AG09309 (cell line): Measurements from ENCODE around the gene IGDCC3.

Experiments
- DNase-seq: peaks from one replicate; pipeline ENCODE4 v3.0.0-alpha.2; 2010; ENCODE audit warnings: low read depth
- H3K4me3 ChIP-seq: 2 replicates; pipeline ENCODE4 v1.5.1; 2011; ENCODE audit warnings: mild to moderate bottlenecking, low read depth, low read length, moderate library complexity; ENCODE audit not compliant: control insufficient read depth
- TF ChIP-seq, protein P1 (sequence below): IDR thresholded peaks from 2 replicates; pipeline ENCODE4 v1.5.1; 2011; ENCODE audit warnings: mild to moderate bottlenecking, low read depth, low read length, inconsistent platforms; ENCODE audit not compliant: insufficient read depth, control insufficient read depth; ENCODE audit errors: missing control alignments

The IGDCC3 gene

DNA sequence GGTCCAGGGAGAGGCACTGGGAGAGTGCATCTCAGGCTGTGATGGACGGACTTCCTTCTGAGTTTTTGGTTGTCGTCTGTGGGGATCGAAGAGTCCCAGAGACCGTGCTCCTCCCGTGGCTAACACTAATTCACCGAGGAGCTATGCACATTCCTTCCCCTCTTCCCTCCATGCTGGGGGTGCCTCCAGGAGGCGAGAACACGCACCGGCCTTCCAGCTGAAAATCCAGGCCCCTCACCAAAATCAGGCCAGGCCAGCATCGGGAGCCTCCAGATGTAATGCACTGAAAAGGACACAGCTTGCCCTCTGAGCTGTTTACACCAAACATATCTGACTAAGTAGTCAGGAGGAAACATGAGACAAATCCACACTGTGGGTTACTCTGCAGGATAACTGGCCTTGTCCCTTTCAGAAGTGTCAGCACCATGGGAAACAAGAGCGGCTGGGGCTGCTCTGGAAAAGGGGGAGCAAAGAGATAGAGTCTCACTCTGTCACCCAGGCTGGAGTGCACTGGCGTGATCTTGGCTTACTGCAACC lies 67.9 kb downstream of the IGDCC3 start:
- DNase-seq = no peak
- TF ChIP-seq, protein P1, sequence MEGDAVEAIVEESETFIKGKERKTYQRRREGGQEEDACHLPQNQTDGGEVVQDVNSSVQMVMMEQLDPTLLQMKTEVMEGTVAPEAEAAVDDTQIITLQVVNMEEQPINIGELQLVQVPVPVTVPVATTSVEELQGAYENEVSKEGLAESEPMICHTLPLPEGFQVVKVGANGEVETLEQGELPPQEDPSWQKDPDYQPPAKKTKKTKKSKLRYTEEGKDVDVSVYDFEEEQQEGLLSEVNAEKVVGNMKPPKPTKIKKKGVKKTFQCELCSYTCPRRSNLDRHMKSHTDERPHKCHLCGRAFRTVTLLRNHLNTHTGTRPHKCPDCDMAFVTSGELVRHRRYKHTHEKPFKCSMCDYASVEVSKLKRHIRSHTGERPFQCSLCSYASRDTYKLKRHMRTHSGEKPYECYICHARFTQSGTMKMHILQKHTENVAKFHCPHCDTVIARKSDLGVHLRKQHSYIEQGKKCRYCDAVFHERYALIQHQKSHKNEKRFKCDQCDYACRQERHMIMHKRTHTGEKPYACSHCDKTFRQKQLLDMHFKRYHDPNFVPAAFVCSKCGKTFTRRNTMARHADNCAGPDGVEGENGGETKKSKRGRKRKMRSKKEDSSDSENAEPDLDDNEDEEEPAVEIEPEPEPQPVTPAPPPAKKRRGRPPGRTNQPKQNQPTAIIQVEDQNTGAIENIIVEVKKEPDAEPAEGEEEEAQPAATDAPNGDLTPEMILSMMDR = no peak
- H3K4me3 ChIP-seq = no peak overlapping the region

- TF ChIP-seq, protein P1 = no peak
Observed at GRCh38 chr15:65307978-65308377, 69.8 kb downstream of the IGDCC3 start.

GRCh38 chr15:65306551-65306950 lies 71.3 kb downstream of the IGDCC3 start:
- TF ChIP-seq, protein P1 = no peak
- no peak overlapping the region for H3K4me3 ChIP-seq
- DNase-seq = no peak

More at GRCh38 chr15:65307978-65308377, 69.8 kb downstream of the IGDCC3 start:
- H3K4me3 ChIP-seq = no peak overlapping the region
- no peak for DNase-seq

DNA sequence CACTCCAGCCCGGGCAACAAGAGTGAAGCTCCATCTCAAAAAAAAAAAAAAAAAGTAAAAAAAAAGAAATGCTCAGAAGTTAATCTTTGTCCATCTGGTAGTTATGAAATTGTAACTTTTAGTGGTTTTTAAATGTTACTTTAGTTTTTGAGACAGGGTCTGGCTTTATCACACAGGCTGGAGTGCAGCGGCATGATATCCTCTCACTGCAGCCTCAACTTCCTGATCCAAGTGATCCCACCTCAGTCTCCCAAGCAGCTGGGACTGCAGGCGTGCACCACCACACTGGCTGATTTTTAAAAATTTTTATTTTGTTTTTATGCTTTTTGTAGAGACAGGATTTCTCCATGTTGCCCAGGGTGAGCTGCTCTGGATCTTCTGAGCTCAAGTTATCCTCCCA lies 72.0 kb downstream of the IGDCC3 start:
- H3K4me3 ChIP-seq = no peak overlapping the region
- DNase-seq = no peak
- TF ChIP-seq, protein P1 = no peak

GRCh38 chr15:65305150-65305758 lies 72.5 kb downstream of the IGDCC3 start:
- H3K4me3 ChIP-seq = no peak overlapping the region
- DNase-seq = no peak
- TF ChIP-seq, protein P1 = no peak

DNA sequence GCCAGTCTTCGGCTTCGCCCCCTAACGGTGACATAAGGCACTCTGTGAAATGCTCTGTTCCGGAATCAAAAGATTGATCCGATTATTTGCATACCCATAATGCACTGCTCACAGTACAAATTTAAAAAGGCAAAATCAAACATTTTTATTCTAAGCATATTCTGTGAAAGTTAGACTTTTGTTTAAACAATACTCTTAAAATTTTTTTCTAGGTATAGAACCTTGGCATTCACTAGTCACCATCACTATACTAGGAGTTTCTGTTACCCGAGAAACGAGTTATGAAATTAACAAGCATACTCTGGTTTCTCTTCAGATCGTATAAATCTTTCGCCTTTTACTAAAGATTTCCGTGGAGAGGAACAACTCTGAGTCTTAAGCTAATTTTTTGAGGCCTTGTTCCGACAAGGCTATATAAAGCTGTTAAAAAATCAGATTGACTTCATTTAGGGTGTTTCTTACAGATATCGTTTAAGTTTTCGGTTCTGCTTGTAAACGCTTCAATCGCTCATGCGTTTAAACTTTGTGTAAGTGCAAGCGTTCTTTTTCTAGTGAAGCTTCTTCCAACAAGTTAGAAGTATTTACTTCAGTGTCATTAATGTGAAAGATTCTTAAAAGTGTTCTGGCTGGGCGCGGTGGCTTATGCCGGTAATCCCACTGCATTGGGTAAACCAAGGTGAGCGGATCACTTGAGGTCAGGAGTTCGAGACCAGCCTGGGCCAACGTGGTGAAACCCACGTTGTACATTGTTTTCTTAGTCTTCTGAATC lies 73.2 kb downstream of the IGDCC3 start, which contains the start of gene RNU5B-1:
RNU5B-1 (plus strand) TSS at position 297 of the 769 bp plus-strand sequence.
- DNase-seq = peak; percentile 95
- peak within 1 kb of the TSS; percentile 48 for H3K4me3 ChIP-seq
- TF ChIP-seq, protein P1 = peak; percentile 88
